Breast epithelium (tissue), 3 donors: Measurements from ENCODE around the gene TBC1D22B.

Experiments used
- POLR2A ChIP-seq: fragments of 450-650 bp; IDR thresholded peaks from one replicate; pipeline ENCODE4 v1.6.1; 2016; ENCODE audit warnings: antibody characterized with exemption, mild to moderate bottlenecking, moderate library complexity
- POLR2AphosphoS5 ChIP-seq, 3 donors: sonication (generic); formaldehyde crosslinking; IDR thresholded peaks; one replicate each; pipeline ENCODE4 v1.6.1; 2017; ENCODE audit warnings: antibody characterized with exemption in 3 of 3
- TF ChIP-seq, protein P1 (sequence below), 3 donors: fragments of 450-650 bp; IDR thresholded peaks; one replicate each; pipeline ENCODE4 v1.5.1; 2016 to 2017; ENCODE audit warnings: antibody characterized with exemption in 3 of 3, mild to moderate bottlenecking in 3 of 3, moderate library complexity in 3 of 3

- TF ChIP-seq, protein P1, sequence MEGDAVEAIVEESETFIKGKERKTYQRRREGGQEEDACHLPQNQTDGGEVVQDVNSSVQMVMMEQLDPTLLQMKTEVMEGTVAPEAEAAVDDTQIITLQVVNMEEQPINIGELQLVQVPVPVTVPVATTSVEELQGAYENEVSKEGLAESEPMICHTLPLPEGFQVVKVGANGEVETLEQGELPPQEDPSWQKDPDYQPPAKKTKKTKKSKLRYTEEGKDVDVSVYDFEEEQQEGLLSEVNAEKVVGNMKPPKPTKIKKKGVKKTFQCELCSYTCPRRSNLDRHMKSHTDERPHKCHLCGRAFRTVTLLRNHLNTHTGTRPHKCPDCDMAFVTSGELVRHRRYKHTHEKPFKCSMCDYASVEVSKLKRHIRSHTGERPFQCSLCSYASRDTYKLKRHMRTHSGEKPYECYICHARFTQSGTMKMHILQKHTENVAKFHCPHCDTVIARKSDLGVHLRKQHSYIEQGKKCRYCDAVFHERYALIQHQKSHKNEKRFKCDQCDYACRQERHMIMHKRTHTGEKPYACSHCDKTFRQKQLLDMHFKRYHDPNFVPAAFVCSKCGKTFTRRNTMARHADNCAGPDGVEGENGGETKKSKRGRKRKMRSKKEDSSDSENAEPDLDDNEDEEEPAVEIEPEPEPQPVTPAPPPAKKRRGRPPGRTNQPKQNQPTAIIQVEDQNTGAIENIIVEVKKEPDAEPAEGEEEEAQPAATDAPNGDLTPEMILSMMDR (IDR thresholded peaks at IDR 0.05), result no peak
- TF ChIP-seq POLR2A (no peak), POLR2AphosphoS5 (IDR thresholded peaks at IDR 0.05) (no peak)
These were observed 44.6 kb downstream of the TBC1D22B start for GRCh38 chr6:37302086-37302686.
